WI38 (cell line): ENCODE data around the gene CNP.

Experiments
- H3K4me3 ChIP-seq: 2 replicates; pipeline ENCODE4 v1.5.1; 2011; ENCODE audit warnings: low read depth, mild to moderate bottlenecking, control low read depth, low read length
- CTCF ChIP-seq: IDR thresholded peaks from 2 replicates; pipeline ENCODE4 v1.5.1; 2012; ENCODE audit warnings: low read depth, mild to moderate bottlenecking, control low read depth, low read length

Gene CNP

GRCh38 chr17:42019509-42020404, 53.2 kb downstream of the CNP start, which contains the start of gene NKIRAS2:
NKIRAS2 (plus strand) TSS chr17:42020090; CDS start chr17:42021578, 1,488 bp downstream.
- peak; percentile 83 for TF ChIP-seq CTCF
- H3K4me3 ChIP-seq, result peak within 1 kb of the TSS; percentile 89

- peak overlapping the region; percentile 89 for H3K4me3 ChIP-seq
These were observed 54.2 kb downstream of the CNP start for GRCh38 chr17:42020845-42021244.

- no peak for TF ChIP-seq CTCF
- H3K4me3 ChIP-seq, result no peak overlapping the region
These were observed 57.1 kb downstream of the CNP start for GRCh38 chr17:42023524-42024349.

GRCh38 chr17:42025191-42025579, 58.6 kb downstream of the CNP start:
- H3K4me3 ChIP-seq, result no peak overlapping the region
- no peak for TF ChIP-seq CTCF

GRCh38 chr17:42025936-42026335, 59.3 kb downstream of the CNP start:
- H3K4me3 ChIP-seq, result no peak overlapping the region
- TF ChIP-seq CTCF, result no peak

- no peak overlapping the region for H3K4me3 ChIP-seq
- no peak for TF ChIP-seq CTCF
These were observed 60.4 kb downstream of the CNP start for GRCh38 chr17:42026857-42027589.
